HG02678 (cell line): ENCODE results near the gene KLK7.
"Not testable (repeated sequence)": the region's sequence is repeated elsewhere in the genome, so short reads cannot be mapped to it uniquely, and the experiment has no call there.

Experiments used
- ATAC-seq: cut with Tn5 transposase; IDR thresholded peaks from one replicate; pipeline ENCODE4 v1.9.1; 2021; ENCODE audit warnings: mild to moderate bottlenecking, moderate library complexity; ENCODE audit not compliant: unreplicated experiment

Gene KLK7

DNA sequence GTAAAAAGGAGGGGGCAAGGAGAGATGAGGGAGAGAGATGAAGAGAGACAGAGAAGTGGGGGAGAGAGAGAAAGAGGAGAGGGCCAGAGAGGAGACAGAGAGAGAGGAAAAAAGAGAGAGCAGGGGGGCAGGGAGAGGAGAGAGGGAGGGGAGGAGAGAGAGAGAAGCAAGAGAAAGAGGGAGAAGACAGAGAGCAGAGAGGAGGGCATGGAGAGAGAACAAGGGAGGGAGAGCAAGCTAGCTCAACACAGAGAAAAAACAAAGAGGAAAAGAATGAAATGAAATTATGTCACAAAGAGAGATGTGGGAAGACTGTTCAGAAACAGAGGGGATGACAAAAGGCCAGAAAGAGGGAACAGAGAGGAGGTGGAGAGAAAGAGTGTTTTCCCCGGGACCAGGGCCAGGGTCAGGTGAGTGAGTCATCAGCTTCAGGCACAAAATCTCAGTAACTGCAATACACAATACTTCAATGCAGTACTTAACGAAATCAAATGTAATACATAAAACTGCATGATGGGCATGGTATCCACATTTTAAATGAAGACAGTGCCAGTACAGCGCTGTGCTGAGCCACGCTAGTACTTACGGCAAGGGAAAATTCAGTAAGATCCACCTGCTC, 4.8 kb downstream of the KLK7 start:
- ATAC-seq = no peak

DNA sequence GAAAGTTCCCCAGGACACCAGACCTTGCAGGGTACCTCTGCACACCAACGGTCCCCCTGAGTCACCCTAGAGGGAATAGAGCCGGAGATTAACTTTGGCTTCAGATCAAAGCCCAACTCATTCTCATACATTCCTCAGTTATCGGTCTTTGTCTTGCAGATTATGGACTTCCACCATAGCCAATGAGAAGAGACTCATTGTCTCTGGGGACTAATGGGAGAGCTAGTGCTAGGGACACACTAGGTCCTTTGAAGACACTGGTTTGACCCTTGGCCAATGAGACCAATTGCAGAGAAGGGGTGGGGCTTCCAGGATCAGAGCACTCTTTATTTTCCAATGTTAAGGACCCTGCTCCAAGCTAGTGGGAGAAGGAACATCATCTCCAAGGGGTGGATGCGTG, 6.1 kb downstream of the KLK7 start:
- ATAC-seq = no peak

DNA sequence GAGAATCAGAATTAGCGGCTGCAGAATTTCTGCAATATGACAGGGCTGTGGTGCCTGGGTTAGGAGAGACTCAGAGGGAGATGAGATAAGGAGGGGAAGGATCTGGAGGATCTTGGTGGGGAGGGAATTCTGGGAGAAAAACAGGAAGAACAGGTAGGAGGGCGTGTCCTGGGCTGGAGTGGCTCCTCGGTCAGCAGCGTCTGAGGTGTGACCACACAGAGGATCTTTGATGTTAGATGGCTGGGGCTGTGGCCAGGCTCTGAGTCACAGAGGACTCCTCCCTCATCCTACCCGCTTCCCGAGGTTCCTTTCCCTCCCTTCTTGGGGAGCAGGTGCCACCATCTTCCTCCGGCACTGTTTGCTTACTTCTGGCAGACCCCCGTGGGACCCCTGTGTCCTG, 8.0 kb downstream of the KLK7 start:
- no peak for ATAC-seq

DNA sequence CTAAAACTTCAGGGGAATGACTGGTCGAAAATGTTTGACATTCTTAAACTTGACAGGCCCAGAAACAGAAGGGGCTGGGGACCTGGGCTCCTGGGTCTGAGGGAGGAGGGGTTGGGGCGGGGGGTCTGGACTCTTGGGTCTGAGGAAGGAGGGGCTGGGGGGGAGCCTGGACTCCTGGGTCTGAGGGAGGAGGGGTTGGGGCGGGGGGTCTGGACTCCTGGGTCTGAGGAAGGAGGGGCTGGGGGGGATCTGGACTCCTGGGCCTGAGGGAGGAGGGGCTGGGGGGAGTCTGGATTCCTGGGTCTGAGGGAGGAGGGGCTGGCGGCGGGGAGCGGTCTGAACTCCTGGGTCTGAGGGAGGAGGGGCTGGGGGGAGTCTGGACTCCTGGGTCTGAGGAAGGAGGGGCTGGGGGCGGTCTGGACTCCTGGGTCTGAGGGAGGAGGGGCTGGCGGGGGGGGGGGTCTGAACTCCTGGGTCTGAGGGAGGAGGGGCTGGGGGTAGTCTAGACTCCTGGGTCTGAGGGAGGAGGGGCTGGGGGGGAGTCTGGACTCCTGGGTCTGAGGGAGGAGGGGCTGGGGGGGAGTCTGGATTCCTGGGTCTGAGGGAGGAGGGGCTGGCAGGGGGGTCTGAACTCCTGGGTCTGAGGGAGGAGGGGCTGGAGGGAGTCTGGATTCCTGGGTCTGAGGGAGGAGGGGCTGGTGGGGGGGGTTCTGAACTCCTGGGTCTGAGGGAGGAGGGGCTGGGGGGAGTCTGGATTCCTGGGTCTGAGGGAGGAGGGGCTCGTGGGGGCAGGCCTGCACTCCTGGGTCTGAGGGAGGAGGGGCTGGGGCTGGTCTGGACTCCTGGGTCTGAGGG, 8.8 kb downstream of the KLK7 start:
- no peak for ATAC-seq

DNA sequence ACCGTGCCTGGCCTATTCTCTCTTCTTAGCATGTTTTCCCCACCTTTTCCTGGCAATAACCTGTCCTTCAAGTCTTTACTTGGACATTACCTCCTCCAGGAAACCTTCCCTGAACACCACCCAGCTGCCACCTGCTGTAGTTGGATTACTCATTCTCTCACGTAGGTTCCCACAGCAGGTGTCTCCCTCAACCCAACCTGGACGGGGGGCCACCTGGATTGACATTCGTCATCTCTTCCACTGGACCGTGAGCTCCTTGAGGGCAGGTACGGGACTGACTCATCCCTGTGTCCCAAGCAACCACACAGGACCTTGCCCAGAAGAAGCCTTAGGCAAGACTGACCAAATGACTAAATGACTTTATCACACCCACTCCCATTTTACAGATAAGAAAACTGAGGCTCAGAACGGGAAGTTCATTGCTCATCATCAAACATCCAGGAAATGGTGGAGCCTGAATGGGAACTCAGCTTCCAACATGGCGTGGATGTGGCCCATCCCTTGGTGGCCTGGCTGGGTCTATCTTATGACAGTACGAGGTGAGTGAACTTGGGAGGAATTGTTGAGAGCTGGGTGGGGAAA, 10.8 kb downstream of the KLK7 start:
- no peak for ATAC-seq

DNA sequence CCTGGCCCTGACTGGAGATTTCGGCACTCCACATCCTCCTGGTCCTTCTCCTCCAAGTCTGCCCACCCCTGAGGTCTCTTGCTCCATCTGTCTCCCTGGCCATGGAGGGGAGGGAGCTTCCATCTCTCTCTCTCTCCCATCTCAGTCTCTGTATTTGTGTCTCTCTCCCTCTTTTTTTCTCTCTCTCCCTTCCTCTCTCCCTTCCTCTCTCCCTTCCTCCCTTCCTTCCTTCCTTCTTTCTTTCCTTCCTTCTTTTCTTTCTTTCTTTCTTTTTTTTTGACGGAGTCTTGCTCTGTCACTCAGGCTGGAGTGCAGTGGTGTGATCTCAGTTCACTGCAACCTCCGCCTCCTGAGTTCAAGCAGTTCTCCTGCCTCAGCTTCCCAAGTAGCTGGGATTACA, 13.9 kb downstream of the KLK7 start:
- not testable (repeated sequence) for ATAC-seq

DNA sequence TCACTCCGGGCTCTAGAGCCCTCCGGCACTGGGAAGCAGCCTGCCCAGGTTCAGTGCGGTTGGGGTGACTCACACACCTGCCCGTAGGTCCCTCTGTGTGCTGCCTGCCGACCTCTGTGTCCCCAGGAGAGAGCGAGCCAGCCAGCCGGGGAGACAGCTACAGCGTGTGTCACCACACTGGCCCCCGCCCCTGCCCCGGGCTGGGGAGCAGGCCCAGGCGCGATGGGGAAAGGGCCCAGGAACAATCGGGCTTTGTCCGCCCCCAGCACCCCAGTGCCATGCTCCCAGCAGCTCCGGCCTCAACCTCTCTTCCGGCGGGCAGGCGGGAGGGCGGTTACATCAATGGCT, 14.3 kb downstream of the KLK7 start, which contains the start of gene KLK6:
KLK6 (minus strand) TSS at position 179 of the 348 bp plus-strand sequence. CDS start 1,487 bp downstream, outside the sequence.
- no peak for ATAC-seq

DNA sequence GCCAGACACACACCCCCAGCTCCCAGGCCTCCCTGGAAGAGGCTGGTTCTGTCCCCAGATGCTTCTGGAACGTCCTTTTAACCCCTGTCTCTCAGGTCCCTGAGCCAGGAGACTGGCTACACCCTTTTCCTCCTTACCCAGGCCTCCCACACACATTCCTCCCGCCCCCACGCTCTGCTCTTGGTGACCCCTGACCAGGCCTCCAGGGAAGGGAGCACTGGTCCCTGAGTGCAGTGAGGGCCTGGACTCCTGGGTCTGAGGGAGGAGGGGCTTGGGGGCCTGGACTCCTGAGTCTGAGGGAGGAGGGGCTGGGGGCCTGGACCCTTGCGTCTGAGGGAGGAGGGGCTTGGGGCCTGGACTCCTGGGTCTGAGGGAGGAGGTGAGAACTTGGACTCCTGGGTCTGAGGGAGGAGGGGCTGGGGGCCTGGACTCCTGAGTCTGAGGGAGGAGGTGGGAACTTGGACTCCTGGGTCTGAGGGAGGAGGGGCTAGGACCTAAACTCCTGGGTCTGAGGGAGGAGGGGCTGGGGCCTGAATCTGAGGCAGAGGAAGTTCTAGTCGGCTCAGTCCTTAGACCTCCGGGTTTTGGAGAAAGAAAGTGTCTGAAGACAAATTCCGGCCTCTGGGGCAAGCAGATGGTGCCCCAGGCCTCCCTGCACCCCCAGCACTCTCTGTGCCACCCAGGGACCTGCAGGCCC, 14.9 kb downstream of the KLK7 start:
- no peak for ATAC-seq

DNA sequence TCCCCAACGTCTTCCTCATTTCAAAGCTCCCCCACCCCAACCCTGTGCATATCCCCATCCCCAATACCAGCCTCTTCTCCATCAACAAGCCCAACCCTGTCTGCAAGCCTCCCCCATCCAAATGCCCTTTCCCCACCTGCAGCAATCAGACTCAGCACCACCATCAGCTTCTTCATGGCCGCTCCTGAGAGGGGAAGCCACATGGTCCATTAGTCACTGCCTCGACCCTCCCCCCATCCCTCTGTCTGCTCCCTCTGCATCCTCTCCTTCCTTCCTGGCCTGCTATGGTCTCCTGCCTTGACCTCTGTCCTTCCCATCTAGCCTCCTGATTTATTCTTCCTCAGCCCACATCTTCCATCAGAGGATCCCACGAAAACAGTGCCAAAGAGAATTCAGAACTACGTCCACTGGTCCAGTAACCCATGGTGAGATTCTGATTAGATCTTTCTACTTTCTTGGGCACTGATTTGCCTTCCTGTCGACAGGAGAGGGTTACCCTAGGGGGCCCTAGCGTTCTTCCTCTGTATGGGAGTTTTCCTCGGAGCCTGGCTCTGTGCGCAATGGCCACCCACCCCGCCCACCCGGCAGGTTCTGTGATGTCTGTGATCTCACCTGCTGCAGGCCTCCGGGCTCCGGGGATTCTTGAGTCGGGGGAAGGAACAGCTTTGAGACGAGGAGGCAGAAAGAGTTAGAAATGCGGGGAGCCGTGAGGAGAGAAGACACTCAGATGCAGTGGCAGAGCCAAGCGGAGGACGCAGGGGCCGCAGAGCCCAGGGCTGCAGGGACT, 15.6 kb downstream of the KLK7 start:
- no peak for ATAC-seq

DNA sequence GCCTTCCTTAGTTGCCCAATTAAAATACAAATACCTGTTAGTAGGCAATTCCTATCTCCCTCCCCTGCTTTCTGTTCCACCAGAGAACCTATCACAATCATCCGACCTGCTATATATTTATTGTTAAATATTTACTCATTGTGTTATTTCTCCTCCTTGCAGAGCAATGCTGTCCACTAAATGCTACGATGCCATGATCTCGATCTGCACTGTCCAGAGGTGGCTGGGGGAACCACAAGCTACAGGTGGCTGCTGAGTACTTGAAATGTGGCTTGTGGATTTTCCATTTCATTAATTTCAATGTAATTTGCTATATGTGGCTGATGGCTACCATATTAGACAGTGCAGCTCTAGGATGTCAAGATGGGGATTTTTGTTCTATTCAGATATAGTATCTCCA, 19.5 kb downstream of the KLK7 start:
- ATAC-seq = no peak

DNA sequence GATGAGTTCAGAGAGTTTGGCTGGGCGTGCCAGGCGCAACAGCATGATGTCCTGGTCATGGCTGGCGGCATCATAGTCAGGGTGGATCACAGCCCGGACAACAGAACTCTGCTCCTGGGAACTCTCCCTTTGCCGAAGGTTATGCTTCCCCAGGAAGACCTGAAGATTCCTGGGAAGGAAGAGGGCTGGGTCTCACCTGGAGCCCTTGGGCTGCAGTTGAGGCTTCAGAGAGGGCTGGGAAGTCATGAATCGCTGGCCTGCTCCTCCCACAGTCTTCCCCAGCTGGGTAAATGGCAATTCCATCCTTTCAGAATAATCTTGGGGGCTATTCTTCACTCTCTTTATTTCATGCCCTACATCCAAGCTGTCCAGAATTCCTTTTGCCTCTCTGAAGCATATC, 20.3 kb downstream of the KLK7 start:
- no peak for ATAC-seq

DNA sequence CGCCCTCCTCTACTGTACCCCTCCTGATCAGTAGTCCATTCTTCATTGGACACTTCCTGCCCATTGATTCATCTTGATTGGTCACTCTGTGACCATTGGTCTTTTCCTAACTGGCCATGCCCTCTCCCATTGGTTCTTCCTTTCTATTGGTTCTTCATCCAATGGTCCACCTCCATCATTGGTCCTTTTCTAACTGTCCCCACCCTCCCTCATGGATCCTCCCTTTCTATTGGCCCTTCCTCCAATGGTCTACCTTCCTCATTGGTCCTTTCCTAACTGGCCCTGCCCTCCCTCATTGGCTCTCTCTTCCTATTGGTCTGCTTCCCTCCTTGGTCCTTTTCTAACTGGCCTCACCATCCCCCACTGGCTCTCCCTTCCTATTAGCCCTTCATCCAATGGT, 21.5 kb downstream of the KLK7 start:
- no peak for ATAC-seq

DNA sequence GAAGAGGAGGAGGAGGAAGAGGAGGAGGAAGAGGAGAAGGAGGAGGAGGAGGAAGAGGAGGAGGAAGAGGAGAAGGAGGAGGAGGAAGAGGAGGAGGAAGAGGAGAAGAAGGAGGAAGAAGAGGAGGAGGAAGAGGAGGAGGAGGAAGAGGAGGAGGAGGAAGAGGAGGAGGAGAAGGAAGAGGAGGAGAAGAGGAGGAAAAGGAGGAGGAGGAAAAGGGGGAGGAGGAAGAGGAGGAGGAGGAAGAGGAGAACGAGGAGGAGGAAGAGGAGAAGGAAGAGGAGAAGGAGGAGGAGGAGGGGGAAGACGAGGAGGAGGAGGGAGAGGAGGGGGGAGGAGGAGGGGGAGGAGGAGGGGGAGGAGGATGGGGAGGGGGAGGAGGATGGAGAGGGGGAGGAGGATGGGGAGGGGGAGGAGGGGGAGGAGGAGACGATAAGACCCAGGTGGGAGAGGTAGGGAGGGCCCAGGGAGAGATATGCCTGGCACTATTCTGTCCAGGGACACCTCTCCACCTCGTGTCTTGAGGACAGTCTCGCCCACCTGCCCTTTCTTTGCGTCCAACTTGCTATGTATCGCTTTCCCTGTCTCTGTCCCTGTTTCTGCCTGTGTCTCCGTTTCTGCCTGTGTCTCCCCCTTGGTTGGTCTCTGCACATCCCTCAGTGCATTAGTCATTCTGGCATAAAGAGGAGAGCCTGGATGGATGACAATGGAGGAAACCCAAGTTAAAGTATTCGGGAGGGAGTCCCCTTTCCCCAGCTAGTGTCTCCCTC, 23.8 kb downstream of the KLK7 start:
- ATAC-seq = no peak

DNA sequence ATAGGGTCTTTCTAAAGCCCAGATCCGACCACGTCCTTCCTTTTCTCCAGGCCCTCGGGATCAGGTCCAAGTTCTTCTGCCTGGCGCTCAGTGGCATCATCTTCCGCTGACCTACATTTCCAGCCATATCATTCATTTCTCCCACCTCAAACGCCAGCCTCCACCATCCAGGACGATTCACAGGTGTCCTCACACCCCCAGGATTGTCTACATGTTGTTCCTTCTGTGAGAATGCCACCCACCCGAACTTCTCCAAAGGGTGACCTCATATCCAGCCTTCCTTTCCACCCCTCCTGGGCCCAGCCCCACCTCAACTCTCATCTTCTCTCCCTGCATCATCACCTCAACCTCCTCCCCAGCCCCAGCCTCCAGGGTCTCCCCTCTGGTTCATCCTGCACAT, 26.1 kb downstream of the KLK7 start:
- ATAC-seq = no peak

DNA sequence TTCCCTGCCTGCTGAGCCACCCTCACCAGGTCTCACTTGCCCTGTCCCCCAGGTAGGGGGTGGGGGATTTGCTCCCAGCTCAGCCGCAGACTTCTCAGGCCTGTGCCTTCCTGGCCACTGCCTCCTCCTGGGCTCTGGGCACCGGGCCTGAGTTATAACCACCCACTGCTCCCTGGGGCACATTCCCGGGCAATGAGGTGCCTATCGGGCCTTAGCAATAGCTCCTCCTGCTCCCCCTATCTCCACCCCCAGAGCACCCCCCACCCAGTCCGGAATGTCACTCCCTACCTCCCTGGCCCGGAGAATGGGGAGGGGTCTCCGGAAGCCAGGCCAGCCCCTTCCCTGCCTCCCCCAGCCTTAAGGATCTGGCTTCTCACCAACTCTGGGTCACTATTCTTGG, 30.8 kb downstream of the KLK7 start, which contains the start of gene KLK5:
KLK5 (minus strand) TSS at position 129 of the 400 bp plus-strand sequence. CDS start 381 bp downstream, outside the sequence.
- ATAC-seq = no peak

DNA sequence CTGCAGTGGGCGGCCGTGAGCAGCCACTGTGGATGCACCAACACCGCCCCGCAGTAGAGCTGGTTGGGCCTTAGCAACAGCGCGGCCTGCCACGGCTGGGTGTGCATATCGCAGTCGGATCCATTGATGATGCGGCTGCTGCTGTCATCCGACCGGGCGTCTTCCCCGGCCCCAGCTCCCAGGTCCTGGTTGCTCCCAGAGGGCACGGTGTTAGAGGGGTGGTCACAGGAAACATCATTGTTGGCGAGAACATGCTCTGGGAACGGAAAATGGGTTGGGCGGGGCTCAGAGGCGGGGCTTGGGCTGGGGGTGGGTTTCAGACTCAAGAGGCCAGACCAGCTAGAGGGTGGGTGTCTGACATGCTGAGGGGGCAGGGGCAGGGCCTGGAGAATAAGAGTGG, 33.9 kb downstream of the KLK7 start:
- ATAC-seq = no peak

DNA sequence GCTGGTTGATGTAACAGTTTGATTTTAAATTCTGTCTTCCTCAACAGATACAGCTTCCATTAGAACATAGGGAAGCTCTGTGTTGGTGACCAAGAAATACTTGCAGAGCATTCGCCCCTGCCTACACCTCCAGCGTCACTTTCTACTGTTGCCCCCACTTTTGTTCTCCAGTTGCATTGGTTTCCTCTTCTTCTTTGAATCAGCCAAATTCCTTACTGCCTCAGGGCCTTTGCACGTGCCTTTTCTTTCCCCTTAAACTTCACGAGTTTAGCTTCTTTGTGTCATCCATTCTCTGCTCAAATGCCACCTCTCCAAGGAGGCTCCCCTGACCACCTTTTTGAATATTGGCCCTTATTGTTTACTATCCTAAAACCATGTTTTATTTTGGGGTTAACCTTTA, 36.6 kb downstream of the KLK7 start:
- no peak for ATAC-seq

DNA sequence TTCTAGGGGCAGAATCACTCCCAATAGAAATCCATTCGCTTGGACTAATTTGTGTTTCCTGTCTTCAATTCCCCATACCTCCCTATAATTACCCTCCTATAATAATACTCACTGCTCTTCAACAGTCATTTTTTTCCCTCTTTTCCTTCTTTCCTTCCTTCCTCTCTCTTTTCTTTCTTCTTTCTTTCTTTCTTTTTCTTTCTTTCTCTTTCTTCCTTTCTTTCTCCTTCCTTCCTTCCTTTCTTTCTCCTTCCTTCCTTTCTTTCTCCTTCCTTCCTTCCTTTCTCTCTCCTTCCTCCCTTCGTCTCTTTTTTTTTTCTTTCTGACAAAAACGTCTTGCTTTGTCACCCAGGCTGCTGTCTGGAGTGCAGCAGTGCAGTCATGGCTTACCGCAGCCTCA, 38.9 kb downstream of the KLK7 start:
- ATAC-seq = no peak

DNA sequence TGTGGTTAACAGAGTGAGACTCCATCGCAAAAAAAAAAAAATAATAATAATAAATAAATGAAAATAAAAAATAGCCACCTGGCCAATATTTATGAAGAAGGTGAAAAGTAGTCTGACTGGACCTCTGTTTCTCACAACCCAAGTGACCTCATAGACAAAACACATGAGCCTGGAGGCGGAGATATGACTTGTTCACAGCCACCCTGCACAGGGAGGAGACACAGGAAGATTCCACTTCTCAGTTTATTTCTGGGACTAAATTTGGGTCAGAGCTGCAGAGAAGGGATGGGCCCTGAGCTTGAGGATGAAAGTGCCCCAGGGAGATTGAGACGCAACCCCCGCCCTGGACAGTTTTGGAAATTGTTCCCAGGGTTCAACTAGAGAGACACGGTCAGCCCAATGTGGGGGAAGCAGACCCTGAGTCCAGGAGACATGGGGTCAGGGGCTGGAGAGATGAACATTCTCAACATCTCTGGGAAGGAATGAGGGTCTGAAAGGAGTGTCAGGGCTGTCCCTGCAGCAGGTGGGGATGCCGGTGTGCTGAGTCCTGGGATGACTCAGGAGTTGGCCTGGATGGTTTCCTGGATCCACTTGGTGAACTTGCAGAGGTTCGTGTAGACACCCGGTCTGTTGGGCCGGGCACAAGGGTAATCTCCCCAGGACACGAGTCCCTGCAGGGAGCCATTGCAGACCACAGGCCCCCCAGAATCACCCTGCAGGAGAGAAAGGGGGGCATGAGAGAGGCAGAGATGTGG, 40.5 kb downstream of the KLK7 start:
- ATAC-seq = no peak
